Esophagus squamous epithelium (tissue), 5 donors: ENCODE results near the gene EID3. TPM values are rescaled to one million over a fixed set of nuclear protein-coding genes. Genes with fewer than 3 reads are reported as not detected.
"Not testable (repeated sequence)": the region's sequence is repeated elsewhere in the genome, so short reads cannot be mapped to it uniquely, and the experiment has no call there.

Experiments used
- DNase-seq: peaks from one replicate; lab custom pipeline; 2025; lab: John Stamatoyannopoulos, UW
- H3K27ac ChIP-seq, 4 donors: fragments of 200-600 bp; sonication (generic); one replicate each; pipeline ENCODE4 v1.5.1; 2016 to 2019; ENCODE audit warnings: mild to moderate bottlenecking in 1 of 4
- H3K27me3 ChIP-seq, 4 donors: fragments of 200-600 bp; sonication (generic); 1 replicate in 3 of 4; 2 replicates in 1 of 4; pipeline versions ENCODE4 v1.5.1 to v1.6.0; 2017 to 2021; ENCODE audit warnings: antibody characterized with exemption in 1 of 4
- H3K36me3 ChIP-seq, 3 donors: fragments of 200-600 bp; sonication (generic); one replicate each; pipeline ENCODE4 v1.5.1; 2016 to 2019
- H3K4me1 ChIP-seq, 3 donors: fragments of 200-600 bp; sonication (generic); one replicate each; pipeline ENCODE4 v1.5.1; 2017 to 2019
- H3K4me3 ChIP-seq, 4 donors: fragments of 200-600 bp; sonication (generic); 1 replicate in 3 of 4; 2 replicates in 1 of 4; pipeline ENCODE4 v1.5.1; 2016 to 2019; ENCODE audit warnings: mild to moderate bottlenecking in 2 of 4, moderate library complexity in 1 of 4
- H3K9me3 ChIP-seq, 3 donors: fragments of 200-600 bp; sonication (generic); one replicate each; pipeline ENCODE4 v1.5.1; 2016 to 2019
- CTCF ChIP-seq, 6 experiments: fragments of 450-650 bp in 4 of 6; fragments of 200-600 bp in 2 of 6; sonication (generic) in 2 of 6; IDR thresholded peaks; one replicate each; pipeline ENCODE4 v1.5.1; 2016 to 2019; ENCODE audit warnings: antibody characterized with exemption in 6 of 6, mild to moderate bottlenecking in 4 of 6, moderate library complexity in 4 of 6
- POLR2A ChIP-seq, 4 donors: fragments of 450-650 bp; IDR thresholded peaks; one replicate each; pipeline ENCODE4 v1.6.1; 2017; ENCODE audit warnings: antibody characterized with exemption in 4 of 4, mild to moderate bottlenecking in 4 of 4, moderate library complexity in 3 of 4
- WGBS, 2 donors: methylation state at CpG; one replicate each; pipeline ENCODE4 v1.1.5; 2018; 5-methylcytosine and 5-hydroxymethylcytosine counted together
- intact Hi-C: fragments of 100-400 bp; cut with DNase I; formaldehyde crosslinking; loops from one replicate; pipeline ENCODE4 v1.15.0; 2022
- total RNA-seq, 4 donors: library from RNA; depleted of rRNA; stranded (reverse); fragments of >200 nt; gene quantifications; one replicate each; pipeline ENCODE4 v1.1.0, GENCODE V29; 2016
- donor health status: DM: yes; HTN: yes; CAD: no.

EID3 gene
- total RNA-seq, 4 donors from 2014 or later = 1.8 to 17.1 (median 7.0) TPM

- 8 to 30% methylated on average over 1 of the region's 1 CpG for WGBS, 2 donors
- Histone ChIP-seq H3K36me3 (no peaks in the 10 kb centered on the region), H3K27ac (peak overlapping the region in 2 of 4 donors; percentile 29 to 40), H3K4me1 (peaks cover 0 to 12% (median 0%) of the 10 kb centered on the region in 3 donors), H3K4me3 (no peak overlapping the region), H3K9me3 (no peaks in the 10 kb centered on the region), H3K27me3 (no peaks in the 10 kb centered on the region)
- no peak for TF ChIP-seq CTCF (IDR thresholded peaks at IDR 0.05)
- no peak for TF ChIP-seq POLR2A (IDR thresholded peaks at IDR 0.05)
- no peak for DNase-seq
- intact Hi-C loops = no loop called here
Observed at GRCh38 chr12:104263580-104264358, 39.8 kb upstream of the EID3 start.

GRCh38 chr12:104265436-104265835 is 38.1 kb upstream of the EID3 start:
- H3K4me1 ChIP-seq = peaks cover 0 to 12% (median 0%) of the 10 kb centered on the region in 3 donors
- H3K27ac ChIP-seq, H3K36me3 ChIP-seq, DNase-seq, H3K9me3 ChIP-seq, H3K27me3 ChIP-seq, intact Hi-C loops, H3K4me3 ChIP-seq: not testable (repeated sequence)
- 94 to 100% methylated on average over 7 to 15 of the region's 24 CpGs for WGBS, 2 donors

GRCh38 chr12:104272938-104273337 is 30.6 kb upstream of the EID3 start:
- no peak for TF ChIP-seq CTCF (IDR thresholded peaks at IDR 0.05)
- Histone ChIP-seq H3K4me3 (no peak overlapping the region), H3K9me3 (no peaks in the 10 kb centered on the region), H3K27ac (no peak overlapping the region), H3K4me1 (peaks cover 0 to 34% (median 0%) of the 10 kb centered on the region in 3 donors), H3K36me3 (no peaks in the 10 kb centered on the region), H3K27me3 (no peaks in the 10 kb centered on the region)
- intact Hi-C loops = no loop called here
- WGBS, 2 donors = 86 to 92% methylated on average over 10 to 11 of the region's 11 CpGs
- no peak for DNase-seq

- Histone ChIP-seq H3K27me3 (no peaks in the 10 kb centered on the region), H3K36me3 (no peaks in the 10 kb centered on the region), H3K4me3 (no peak overlapping the region), H3K9me3 (no peaks in the 10 kb centered on the region), H3K27ac (no peak overlapping the region), H3K4me1 (peaks cover 0 to 34% (median 0%) of the 10 kb centered on the region in 3 donors)
- no peak for DNase-seq
- 88 to 96% methylated on average over 10 to 11 of the region's 11 CpGs for WGBS, 2 donors
- intact Hi-C loops = no loop called here
- TF ChIP-seq CTCF (IDR thresholded peaks at IDR 0.05) = no peak
- TF ChIP-seq POLR2A (IDR thresholded peaks at IDR 0.05) = no peak
Observed at GRCh38 chr12:104273503-104273902, 30.0 kb upstream of the EID3 start.

GRCh38 chr12:104274811-104275210 is 28.7 kb upstream of the EID3 start:
- Histone ChIP-seq H3K9me3 (no peaks in the 10 kb centered on the region), H3K36me3 (no peaks in the 10 kb centered on the region), H3K27me3 (no peaks in the 10 kb centered on the region), H3K4me3 (no peak overlapping the region), H3K27ac (peak overlapping the region in 1 of 4 donors; percentile 6), H3K4me1 (peaks cover 0 to 34% (median 0%) of the 10 kb centered on the region in 3 donors)
- 36 to 62% methylated on average over 4 of the region's 4 CpGs for WGBS, 2 donors
- intact Hi-C loops = no loop called here
- DNase-seq = no peak
- no peak for TF ChIP-seq POLR2A (IDR thresholded peaks at IDR 0.05)
- no peak for TF ChIP-seq CTCF (IDR thresholded peaks at IDR 0.05)
